Tibial nerve (tissue), 4 donors: ENCODE data around the gene TOM1L2. TPM values are rescaled to one million over a fixed set of nuclear protein-coding genes. Genes with fewer than 3 reads are reported as not detected.

Experiments
- DNase-seq, 2 donors: peaks; one replicate each; pipeline ENCODE4 v3.0.0-alpha.2; 2019; ENCODE audit warnings: low spot score in 2 of 2
- H3K27ac ChIP-seq, 4 donors: fragments of 200-600 bp; sonication (generic) in 3 of 4; one replicate each; pipeline ENCODE4 v1.5.1; 2017 to 2019; ENCODE audit warnings: mild to moderate bottlenecking in 1 of 4
- H3K27me3 ChIP-seq, 2 donors: fragments of 200-600 bp; sonication (generic) in 1 of 2; one replicate each; pipeline versions ENCODE4 v1.5.1 to v1.6.0; 2017 to 2019
- H3K36me3 ChIP-seq, 3 donors: fragments of 200-600 bp; sonication (generic); one replicate each; pipeline ENCODE4 v1.5.1; 2018 to 2019
- H3K4me1 ChIP-seq, 4 donors: fragments of 200-600 bp; sonication (generic) in 3 of 4; one replicate each; pipeline ENCODE4 v1.5.1; 2017 to 2019
- H3K4me3 ChIP-seq, 4 donors: fragments of 200-600 bp; sonication (generic) in 3 of 4; one replicate each; pipeline ENCODE4 v1.5.1; 2017 to 2019; ENCODE audit warnings: mild to moderate bottlenecking in 1 of 4, moderate library complexity in 1 of 4
- H3K9me3 ChIP-seq, 4 donors: fragments of 200-600 bp; sonication (generic) in 3 of 4; one replicate each; pipeline ENCODE4 v1.5.1; 2017 to 2019
- EP300 ChIP-seq, 2 donors: sonication (generic); formaldehyde crosslinking; IDR thresholded peaks; one replicate each; pipeline ENCODE4 v1.6.1; 2017; ENCODE audit warnings: antibody characterized with exemption in 2 of 2, mild to moderate bottlenecking in 1 of 2
- POLR2A ChIP-seq, 2 donors: fragments of 450-650 bp; IDR thresholded peaks; one replicate each; pipeline ENCODE4 v1.6.1; 2017; ENCODE audit warnings: antibody characterized with exemption in 2 of 2, mild to moderate bottlenecking in 2 of 2, moderate library complexity in 2 of 2
- WGBS, 2 donors: methylation state at CpG; one replicate each; pipeline ENCODE4 v1.1.5; 2018; 5-methylcytosine and 5-hydroxymethylcytosine counted together
- total RNA-seq, 4 donors: library from RNA; depleted of rRNA; stranded (reverse); fragments of >200 nt; gene quantifications; one replicate each; pipeline ENCODE4 v1.1.0, GENCODE V29; 2016
- TF ChIP-seq, protein P1 (sequence below), 5 experiments: fragments of 200-600 bp in 3 of 5; fragments of 450-650 bp in 2 of 5; sonication (generic) in 3 of 5; IDR thresholded peaks; one replicate each; pipeline ENCODE4 v1.5.1; 2016 to 2019; ENCODE audit warnings: antibody characterized with exemption in 5 of 5, mild to moderate bottlenecking in 3 of 5, moderate library complexity in 2 of 5

Gene TOM1L2
- total RNA-seq, 4 donors from 2014 or later: 83.4 to 109 (median 96.8) TPM

DNA sequence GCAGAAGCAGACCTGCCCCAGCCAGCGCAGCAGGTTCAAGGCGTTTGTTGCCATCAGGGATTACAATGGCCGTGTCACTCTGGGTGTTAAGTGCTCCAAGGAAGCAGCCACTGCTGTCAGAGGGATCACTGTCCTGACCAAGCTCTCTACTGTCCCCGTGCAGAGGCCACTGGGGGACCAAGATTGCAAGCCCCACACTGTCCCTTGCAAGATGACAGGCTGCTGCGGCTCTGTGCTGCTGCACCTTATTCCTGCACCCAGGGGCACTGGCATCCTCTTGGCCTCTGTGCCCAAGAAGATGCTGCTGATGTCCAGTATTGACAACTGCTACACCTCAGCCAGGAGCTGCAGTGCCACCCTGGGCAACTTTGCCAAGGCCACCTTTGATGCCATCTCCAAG, 39.1 kb upstream of the TOM1L2 start:
- Histone ChIP-seq H3K36me3 (peaks cover 0 to 68% (median 0%) of the 10 kb centered on the region in 3 donors), H3K4me3 (no peak overlapping the region), H3K4me1 (no peaks in the 10 kb centered on the region), H3K27me3 (no peaks in the 10 kb centered on the region), H3K27ac (no peak overlapping the region), H3K9me3 (peaks cover 0 to 3% (median 0%) of the 10 kb centered on the region in 4 donors)
- TF ChIP-seq, protein P1, sequence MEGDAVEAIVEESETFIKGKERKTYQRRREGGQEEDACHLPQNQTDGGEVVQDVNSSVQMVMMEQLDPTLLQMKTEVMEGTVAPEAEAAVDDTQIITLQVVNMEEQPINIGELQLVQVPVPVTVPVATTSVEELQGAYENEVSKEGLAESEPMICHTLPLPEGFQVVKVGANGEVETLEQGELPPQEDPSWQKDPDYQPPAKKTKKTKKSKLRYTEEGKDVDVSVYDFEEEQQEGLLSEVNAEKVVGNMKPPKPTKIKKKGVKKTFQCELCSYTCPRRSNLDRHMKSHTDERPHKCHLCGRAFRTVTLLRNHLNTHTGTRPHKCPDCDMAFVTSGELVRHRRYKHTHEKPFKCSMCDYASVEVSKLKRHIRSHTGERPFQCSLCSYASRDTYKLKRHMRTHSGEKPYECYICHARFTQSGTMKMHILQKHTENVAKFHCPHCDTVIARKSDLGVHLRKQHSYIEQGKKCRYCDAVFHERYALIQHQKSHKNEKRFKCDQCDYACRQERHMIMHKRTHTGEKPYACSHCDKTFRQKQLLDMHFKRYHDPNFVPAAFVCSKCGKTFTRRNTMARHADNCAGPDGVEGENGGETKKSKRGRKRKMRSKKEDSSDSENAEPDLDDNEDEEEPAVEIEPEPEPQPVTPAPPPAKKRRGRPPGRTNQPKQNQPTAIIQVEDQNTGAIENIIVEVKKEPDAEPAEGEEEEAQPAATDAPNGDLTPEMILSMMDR (IDR thresholded peaks at IDR 0.05): no peak
- no peak for TF ChIP-seq EP300 (IDR thresholded peaks at IDR 0.05)
- WGBS, 2 donors: 100% methylated on average over 2 to 3 of the region's 5 CpGs
- no peak for DNase-seq

DNA sequence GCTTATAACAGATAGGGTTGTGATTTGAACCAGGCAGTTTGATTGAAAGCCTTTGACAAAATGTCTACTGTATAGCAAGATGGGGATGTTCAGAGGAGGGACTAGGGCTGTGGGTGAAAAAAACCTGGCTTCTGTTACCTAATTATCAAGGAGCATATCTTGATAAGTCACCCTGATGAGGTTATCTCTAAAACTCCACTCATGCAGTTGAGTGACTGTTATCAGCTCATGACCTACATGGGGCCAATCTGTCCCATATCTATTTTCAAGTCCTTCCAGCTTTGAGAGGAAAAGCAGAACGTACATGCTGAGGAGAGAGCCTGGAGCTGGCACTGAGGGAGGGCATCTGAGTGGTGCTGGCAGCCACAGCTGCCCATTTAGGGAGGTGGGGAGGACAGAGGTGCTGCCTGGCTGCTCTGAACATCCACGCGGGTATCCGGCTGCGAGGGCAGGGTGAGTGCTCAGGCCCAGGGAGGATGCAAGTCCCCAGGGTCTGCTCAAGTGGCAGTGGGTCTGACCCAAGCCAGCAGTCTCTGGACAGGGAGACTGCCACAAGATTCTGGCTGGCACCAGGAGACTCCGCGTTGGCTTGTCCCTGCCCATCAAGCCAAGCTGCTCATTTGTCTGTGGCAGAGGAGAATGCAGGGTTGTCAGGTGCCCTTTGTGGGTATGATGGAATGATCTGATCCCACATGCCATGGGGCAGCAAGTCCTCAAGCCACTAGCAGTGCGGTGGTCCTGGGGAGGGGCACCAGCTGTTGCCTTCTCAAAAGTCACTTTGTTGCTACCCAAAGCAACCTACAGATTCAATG, 37.6 kb upstream of the TOM1L2 start:
- Histone ChIP-seq H3K9me3 (peaks cover 0 to 3% (median 0%) of the 10 kb centered on the region in 4 donors), H3K27ac (no peak overlapping the region), H3K36me3 (peaks cover 0 to 62% (median 0%) of the 10 kb centered on the region in 3 donors), H3K4me3 (no peak overlapping the region), H3K4me1 (no peaks in the 10 kb centered on the region), H3K27me3 (no peaks in the 10 kb centered on the region)
- TF ChIP-seq, protein P1 (IDR thresholded peaks at IDR 0.05): no peak
- TF ChIP-seq EP300 (IDR thresholded peaks at IDR 0.05) (no peak), POLR2A (IDR thresholded peaks at IDR 0.05) (no peak)
- no peak for DNase-seq
- 83 to 84% methylated on average over 5 to 8 of the region's 8 CpGs for WGBS, 2 donors

DNA sequence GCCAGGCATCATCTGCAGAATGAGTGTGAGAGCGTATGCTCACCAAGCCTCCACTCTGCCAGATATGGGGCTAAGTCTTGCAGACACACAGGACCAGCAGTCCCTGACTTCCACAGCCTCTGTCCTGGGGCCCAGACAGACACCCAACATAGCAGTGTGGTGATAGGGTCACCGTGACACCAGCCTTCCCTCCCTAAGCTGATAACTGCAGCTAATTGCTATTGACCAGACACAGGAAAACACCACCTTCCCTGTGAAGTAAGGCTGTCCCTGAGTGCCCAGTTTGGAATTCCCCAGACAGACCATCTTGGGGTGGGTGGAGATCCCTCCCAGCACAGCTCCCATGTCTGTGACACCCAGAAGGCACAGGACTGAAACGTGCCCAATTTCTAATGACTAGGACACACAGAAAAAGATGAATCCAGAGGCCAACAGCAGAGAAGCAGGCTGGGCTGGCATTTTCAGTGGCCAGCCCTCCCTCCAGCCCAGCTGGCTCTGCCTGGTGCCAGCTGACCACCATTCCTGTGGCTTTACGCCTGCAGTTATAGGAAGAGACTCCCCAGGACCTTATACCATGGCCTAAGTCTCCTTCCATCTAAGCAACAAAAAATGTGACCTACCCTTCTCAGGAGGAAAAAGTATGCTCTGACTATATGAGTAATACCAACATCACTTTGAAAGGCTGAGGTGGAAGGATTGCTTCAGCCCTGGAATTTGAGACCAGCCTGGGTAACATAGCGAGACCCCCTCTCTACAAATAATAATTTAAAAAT, 36.5 kb upstream of the TOM1L2 start:
- DNase-seq: no peak
- H3K4me3 ChIP-seq: no peak overlapping the region
- no peaks in the 10 kb centered on the region for H3K4me1 ChIP-seq
- H3K9me3 ChIP-seq: peaks cover 0 to 3% (median 0%) of the 10 kb centered on the region in 4 donors
- no peak overlapping the region for H3K27ac ChIP-seq
- no peak for TF ChIP-seq EP300 (IDR thresholded peaks at IDR 0.05)
- no peak for TF ChIP-seq POLR2A (IDR thresholded peaks at IDR 0.05)
- TF ChIP-seq, protein P1 (IDR thresholded peaks at IDR 0.05): no peak
- no peaks in the 10 kb centered on the region for H3K27me3 ChIP-seq
- WGBS, 2 donors: 73 to 81% methylated on average over 4 to 5 of the region's 5 CpGs
- H3K36me3 ChIP-seq: peaks cover 0 to 68% (median 0%) of the 10 kb centered on the region in 3 donors

DNA sequence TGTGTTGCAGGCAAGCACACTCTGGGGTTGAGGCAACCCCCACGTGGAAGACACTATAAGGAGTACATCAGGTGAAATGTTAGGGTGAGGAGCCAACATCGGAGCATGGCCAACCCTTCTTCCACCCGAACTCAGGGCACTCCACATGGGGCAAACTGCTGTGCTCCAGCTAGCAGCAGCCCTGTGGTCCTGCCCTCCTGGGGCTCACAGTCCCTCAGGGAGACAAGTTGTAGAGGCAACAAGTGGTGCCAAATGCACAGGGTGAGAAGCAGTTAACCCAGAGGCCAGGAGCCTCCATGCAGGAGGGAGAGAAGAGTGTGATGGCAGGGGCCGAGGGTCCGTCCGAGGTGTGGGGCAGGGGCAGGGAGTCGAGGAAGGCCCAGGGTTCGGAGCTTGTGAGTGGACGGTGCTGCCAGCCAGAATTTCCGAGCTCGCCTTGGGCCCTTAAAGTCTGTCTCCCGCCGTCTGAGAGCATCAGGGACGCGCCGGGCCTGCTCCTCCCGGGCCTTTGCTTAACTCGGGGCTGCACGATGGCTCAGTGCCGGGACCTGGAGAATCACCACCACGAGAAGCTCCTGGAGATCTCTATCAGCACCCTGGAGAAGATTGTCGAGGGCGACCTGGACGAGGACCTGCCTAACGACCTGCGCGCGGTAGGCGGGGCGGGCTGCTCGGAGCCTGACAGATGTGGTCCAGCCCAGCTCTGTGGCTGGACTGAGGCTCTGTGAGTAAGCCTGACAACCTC, 34.5 kb upstream of the TOM1L2 start:
- Histone ChIP-seq H3K36me3 (peaks cover 0 to 59% (median 0%) of the 10 kb centered on the region in 3 donors), H3K9me3 (peaks cover 0 to 3% (median 0%) of the 10 kb centered on the region in 4 donors), H3K27me3 (no peaks in the 10 kb centered on the region), H3K27ac (no peak overlapping the region), H3K4me1 (no peaks in the 10 kb centered on the region), H3K4me3 (no peak overlapping the region)
- DNase-seq: no peak
- TF ChIP-seq EP300 (IDR thresholded peaks at IDR 0.05) (no peak), POLR2A (IDR thresholded peaks at IDR 0.05) (no peak)
- TF ChIP-seq, protein P1 (IDR thresholded peaks at IDR 0.05): no peak
- WGBS, 2 donors: 71 to 76% methylated on average over 27 to 31 of the region's 31 CpGs
